Muscle of arm (tissue), 12 donors: ENCODE data around the gene PAK5. TPM values are rescaled to one million over a fixed set of nuclear protein-coding genes. Genes with fewer than 3 reads are reported as not detected.

Experiments used
- DNase-seq: peaks from one replicate; pipeline ENCODE4 v3.0.0-alpha.2; 2013
- polyA plus RNA-seq, 12 donors: library from polyadenylated mRNA; unstranded; fragments of 120-200 nt; gene quantifications; one replicate each; pipeline ENCODE4 v1.2.1, GENCODE V29; 2013; ENCODE audit not compliant: insufficient read length in 12 of 12

Gene PAK5
- polyA plus RNA-seq, 12 donors, result 0.05 to 0.25 (median 0.17) TPM; not detected in 2

DNA sequence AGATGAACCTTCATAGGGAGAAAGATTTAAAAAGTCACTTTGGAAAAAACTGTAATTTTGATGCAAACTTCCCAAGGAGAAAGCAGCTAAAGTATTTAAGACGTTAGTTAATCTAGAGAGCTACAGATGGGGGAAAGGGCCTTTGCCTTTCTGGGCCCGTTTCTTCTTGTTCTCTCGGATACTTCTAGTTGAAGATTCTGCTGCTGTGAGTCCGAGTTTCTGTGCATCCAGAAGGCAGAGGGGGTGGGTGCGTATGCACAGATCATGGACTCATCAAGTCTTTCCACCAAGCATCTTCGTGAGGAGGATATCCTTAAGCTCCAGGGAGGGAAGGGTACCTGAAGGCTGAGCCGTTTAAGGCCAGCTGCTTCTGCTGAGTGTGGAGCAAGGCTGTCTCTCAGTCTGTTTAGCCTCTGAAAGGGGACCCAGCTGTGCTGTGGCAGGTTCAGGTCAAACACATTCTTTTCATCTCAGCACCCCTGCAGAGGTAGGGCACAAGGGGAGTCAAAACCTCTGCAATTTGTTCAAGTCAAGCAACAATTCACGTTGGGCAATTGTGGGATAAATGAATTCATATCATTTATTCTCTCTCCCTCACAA, 320.2 kb downstream of the PAK5 start:
- no peak for DNase-seq

DNA sequence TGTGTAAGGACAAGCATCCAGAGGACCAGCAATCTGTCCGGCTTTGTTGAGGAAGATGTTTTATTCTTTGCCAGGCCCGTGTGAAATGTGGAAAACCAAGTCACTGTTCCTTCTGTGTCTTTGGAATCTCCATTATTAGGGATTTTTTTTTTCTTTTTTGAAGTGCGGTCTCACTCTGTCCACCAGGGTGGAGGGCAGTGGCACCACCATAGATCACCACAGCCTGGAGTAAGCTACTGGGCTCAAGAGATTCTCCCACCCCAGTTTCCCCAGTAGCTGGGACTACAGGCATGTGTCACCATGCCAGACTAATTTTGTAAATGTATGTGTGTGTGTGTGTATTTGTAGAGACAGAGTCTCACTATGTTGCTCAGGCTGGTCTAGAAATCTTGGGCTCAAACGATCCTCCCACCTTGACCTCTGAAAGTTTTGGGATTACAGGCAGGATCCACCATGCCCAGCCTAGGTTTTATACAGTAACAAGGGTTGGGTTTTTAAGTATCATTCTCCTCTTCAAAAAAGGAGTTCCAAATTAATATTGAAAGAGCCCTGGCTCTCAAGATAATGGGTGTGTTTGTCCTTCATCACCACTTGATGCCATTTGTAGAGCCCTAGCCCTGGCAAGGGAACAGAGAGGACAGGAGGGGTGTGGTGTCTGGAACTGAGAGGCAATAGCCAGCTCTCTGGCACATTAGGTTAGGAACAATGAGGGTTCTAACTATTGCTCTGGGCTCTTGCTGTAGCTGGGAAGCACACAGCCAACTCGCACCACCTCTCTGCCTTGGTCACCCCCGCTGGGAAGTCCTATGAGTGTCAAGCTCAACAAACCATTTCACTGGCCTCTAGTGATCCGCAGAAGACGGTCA, 321.3 kb downstream of the PAK5 start:
- DNase-seq, result no peak

DNA sequence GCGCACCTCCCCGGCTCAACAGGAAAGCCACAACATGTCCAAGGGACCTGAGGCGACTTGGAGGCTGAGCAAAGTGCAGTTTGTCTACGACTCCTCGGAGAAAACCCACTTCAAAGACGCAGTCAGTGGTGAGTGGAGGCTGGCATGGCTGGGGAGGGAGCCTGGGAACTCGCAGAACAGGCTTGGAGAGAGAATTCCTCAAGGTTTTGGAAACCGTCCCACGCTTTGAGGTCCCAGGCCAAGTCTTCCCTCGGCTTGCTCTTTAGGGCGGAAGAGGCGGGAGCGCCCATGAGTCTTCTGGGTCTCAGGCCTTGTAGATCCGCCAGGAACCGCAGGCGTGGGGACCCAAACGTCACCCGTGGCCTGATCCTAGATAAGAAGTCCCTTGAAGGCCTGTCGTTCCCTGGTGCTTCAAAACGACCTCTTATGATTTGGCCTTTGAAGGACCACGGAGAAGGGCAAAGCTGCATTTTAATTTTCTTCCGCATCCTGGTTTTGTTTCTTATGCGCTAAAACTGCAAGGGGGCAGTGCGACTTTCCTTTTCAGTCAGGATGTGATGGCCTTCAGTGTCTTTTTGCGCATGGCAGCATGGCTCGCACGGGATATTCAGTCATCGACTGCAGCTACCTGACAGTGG, 322.5 kb downstream of the PAK5 start:
- no peak for DNase-seq

DNA sequence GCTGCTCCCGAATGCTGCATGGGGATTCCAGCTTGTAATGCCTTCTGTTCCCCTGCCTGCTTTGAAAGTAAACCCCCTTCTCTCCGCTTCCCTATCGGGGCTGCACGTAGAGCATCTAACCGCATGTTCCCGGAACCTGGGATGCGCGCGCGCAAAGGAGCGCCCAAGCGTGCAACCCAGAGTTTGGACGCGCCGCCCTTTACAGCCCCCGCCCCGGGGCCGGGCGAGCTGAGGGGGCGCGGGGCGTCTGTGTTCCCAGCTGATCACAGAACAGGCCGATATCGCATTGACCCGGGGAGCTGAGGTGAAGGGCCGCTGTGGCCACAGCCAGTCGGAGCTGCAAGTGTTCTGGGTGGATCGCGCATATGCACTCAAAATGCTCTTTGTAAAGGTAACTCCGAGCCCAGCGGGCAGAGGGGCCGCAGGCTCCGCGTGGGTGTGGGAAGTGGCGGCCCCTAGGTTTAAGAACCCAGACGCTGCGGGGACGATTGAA, 323.1 kb downstream of the PAK5 start:
- DNase-seq, result no peak

DNA sequence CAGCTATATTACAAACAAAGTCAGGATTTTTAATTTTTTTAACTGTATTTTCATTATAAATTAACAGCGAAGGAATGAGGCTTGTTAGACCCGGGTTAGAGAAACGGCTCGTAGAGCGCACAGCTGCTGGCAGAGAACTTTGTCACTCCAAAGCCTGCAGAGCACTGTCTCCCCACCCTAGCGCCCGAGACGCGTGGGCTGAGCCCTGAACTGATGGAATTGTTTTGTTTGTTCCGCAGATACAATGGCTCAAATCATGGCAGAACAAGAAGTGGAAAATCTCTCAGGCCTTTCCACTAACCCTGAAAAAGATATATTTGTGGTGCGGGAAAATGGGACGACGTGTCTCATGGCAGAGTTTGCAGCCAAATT, 323.7 kb downstream of the PAK5 start:
- DNase-seq, result no peak

DNA sequence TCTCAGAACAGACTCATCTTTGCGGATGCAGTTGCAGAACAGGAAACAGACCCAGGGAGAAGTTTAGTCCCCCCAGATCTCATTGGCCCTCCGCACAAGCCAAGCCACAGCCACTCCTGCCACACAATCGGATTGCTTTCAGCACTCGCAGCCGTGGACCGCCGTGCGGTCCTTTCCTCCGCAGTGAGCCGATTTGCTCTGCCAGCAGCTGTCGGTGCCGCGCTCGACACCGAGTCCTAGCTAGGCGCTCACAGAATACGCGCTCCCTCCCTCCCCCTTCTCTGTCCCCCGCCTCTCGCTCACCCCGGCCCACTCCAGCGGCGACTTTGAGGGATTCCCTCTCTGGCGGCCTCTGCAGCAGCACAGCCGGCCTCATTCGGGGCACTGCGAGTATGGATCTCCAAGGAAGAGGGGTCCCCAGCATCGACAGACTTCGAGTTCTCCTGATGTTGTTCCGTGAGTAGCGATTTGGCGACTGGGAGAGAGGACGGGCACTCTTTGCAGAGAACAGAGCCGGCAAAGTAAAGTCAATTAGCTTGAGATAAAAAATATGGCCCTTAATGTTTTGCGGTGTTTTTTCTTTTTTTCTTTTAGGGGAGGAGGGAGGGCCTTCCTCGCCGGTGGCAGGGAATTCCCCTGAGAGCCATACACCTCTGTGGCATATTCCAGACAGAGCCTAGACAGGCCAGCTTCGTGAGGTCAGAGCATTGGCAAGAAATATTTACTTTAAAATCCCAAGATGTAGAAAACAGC, 324.2 kb downstream of the PAK5 start, which contains the start of gene LAMP5:
LAMP5 (plus strand) TSS at position 130 of the 753 bp plus-strand sequence; CDS start at position 393, 263 bp downstream.
- peak; percentile 26 for DNase-seq

DNA sequence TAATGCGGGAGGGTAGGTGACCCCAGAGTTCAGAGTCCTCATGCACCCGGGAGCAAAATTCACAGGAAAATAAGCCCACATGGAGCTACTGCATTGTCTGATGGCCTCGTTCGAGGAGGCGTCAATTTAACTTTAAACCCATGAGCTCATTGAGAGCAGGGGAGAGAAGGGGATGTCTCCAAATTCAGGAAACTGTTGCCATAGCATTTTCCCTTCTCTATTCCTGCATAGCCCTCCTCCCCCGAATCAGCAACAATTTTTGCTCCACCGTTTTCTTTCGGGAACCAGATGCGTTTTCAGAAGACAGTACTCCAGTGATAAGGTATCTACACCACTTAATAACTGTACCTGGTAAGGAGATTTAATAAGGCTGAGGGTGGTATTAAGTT, 324.8 kb downstream of the PAK5 start:
- DNase-seq, result no peak

DNA sequence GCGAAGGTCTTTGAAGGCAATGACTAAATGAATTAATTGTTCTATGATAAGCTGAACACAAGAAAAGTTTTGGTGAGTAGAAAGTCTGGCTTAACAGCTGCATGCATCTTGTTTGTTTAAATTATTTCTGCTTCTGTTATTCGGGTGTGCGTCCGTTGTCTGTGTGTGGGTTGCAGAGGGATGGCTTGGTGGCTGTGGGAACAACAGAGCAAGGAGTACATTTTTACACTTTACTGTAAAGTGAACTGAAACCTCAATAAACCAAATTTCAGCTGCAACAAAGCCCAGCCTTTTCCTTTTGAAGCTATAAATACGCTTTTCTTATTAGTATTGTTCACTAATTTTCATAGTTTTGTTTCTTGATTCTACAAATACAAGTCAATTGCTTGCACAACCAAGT, 328.0 kb downstream of the PAK5 start:
- no peak for DNase-seq

DNA sequence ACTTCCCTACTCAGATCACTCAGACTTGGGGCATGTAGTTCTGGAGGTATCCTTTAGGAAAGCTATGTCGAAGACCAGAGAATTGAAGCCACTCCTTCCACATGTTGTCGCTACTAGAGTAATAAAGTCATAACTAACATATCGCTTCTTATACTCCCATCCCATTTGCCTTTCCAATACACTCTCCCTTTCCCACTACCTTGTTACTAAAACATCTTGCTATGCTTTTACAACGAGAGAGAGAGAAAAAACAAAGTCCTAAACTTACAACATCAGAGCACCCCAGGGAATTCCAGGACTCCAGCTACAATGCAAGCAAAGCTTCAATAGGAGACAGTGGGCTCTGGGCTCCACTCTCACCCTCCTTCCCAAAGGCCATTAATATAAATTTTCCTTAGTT, 329.6 kb downstream of the PAK5 start:
- DNase-seq, result no peak

DNA sequence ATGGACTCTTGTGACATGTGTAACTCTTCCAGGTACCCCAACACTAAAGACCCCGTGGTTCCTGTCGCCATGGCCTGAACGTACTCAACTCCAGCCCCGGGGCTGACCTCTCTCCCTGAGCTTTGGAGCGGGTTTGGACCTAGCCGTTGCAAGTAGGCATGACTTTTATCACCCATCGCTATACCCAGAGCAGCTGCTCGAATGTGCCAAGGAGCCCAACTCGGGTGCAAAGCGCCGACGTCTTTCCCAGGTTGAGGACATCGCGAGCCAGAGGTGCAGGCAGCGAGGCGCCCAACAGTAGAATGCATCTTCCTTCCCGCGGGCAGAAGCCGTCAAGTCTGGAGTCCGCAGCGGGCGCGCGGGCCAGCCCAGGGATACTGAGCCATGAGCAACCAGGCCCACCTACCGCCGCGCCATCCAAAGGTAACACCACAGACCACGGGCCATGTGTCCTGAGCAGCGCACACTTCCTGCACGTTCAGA, 330.1 kb downstream of the PAK5 start:
- DNase-seq, result no peak

DNA sequence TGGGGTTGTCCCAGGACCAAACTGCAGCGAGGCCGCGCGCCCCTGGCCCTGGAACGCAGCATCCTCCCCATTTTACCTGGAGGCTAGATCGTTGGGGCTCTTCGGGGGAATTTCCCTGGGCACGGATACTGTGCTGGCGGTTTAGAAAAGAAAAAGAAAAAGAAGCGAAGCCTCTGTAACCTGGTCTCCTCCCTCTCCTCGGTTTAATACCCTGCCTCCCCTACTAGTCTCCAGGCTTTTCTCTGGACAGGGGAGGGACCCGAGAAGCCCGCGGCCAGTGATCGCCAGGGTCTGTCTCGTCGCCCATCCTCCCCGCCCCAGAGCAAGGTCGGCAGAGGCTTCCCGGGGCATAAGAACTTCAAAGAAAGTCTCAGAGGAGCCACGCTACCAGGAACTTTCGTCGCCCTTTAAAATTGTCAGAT, 330.6 kb downstream of the PAK5 start:
- DNase-seq, result no peak

DNA sequence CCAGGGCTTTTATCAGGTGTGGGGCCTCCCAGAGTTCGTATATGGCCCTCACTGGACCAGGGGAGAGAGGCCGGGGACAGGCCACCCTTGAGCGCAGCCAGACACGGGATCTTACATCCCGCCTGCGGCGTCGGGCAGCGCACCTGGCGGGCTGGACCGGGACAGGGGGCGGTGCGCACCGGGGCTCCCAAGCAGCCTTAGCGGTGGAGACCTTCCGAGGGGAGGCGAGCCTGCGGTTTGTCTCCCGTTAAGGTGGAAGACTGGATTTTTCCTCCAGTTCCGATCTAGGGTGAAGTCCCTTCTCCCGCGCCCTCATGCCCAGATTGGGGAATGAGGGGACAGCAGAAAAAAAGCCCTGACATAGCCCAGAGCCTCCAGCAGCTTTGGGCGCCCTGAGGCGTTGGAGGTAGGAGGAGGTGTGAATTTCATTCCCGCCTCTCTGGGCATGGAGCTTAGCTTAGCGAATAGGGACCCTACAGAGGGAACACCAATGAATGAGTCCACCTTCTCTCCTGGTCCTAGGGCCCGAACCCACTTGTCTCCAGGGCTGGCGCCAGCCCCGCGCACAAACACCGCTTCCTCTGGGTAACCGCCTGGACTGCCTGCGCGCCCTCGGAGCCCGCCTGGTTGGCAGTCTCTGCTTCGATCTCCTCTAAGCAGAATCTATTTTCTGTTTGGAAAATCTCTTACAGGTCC, 331.2 kb downstream of the PAK5 start:
- DNase-seq, result no peak

DNA sequence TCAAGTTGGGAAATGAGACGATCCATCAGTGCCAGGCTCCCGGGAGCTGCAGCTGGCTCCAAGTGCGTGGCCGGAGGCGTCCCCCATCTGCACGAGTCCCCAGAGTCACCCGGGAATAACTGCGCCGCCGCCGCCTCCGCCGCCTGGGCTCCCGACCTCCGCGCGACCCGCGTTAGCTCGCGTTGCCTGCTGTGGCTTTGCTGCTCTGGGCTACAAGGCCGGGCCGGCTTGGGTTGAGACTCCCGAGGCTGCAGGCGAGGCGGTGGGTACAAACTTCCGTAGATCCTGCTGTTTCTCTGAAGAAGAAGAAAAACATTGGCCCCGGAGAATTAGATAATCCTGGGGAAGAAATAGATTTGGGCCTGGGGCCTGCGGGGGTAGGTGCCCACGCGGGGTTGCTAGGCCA, 331.9 kb downstream of the PAK5 start:
- DNase-seq, result no peak

DNA sequence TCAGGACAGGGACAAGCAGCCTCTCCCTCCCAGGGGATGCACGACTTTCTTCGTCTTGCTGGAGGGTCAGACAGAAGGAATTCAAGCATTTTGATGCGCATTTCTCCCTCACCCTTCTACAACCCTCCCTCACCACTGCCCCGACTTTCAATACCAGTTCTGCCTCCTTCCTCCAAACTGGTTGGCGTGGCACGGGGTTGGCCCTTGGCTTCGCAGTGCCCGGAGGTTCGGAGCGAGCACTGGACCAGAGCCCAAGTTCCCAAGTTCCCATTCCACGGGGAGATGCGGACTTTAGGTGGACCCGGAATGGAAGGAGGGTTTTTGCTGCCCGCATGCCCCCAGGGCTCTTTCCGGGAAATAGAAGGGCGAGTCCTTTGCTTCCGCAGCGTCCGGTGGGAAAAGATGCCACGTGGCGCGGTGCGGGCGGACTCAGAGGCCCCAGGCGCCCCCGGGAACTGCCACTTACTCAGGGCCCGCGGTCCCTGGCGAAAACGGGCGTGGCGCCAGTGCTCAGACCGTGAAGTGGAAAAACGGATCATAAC, 332.5 kb downstream of the PAK5 start:
- DNase-seq, result no peak

DNA sequence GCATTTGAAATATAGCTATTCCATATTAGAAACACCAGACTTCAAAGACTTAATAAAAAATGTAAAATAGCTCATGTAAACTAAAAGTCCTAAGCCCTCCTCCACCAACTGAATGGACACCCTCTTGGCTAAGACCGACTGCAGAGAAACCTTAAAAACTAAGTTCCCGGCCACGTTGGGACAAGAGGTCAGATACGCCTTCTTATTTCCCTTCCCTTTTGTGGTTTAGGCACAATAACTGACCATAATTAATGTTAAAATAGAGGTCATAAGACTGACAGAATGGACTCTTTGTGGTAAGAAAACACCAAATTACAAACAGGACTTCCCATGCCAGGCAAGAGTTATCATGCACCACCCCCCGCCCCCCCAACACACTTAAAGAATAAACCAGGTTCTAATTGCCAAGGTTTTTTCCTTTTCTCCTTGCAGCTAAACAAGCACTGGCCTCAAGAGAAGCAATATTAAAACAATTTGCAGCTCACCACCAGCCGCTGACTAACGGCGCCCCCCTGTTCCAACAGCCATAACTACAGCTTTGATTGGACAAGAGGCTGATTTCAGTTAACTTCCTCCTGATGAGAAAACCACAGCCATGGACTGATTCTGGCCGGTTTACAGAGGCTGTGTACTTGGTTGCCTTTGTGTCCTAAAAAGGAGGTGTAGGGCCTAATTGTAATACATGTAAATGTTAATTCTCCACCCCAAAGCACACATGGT, 335.2 kb downstream of the PAK5 start:
- no peak for DNase-seq

DNA sequence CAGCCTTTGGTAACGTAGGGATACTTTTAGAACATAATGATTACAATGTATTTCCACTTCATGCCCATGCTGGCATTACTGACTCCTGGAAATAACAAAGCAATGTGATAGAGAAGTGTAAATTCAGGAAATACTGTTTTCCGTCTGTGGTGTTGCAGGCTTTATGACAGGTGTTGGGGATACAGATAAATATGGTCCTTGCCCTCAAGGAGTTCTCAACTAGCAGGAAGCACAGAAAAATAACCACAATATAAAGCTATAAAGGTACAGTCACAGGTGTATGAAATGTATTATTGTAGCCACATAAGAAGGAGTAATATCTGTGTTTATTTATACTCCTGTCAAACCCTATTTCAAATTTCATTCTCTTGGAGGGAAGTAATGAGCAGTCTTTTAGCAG, 337.4 kb downstream of the PAK5 start:
- DNase-seq, result no peak

DNA sequence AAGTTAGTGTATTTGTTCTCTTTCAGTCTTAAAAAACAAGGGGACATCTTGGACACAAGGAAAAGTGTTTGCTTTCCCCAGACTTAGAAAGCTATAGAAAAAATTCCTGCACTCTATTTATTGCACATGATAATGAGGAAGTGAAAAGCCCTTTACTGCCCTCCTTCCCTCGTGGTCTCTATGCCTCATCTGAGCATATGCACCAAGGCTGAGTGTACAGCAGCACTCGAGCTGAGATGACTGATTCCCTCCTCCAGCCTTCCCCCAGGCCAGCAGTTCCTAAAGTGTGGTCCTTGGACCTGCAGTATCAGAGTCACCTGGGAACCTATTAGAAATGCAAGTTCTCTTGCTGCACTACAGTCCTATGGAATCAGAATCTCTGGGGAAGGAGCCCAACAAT, 338.8 kb downstream of the PAK5 start:
- DNase-seq, result no peak

DNA sequence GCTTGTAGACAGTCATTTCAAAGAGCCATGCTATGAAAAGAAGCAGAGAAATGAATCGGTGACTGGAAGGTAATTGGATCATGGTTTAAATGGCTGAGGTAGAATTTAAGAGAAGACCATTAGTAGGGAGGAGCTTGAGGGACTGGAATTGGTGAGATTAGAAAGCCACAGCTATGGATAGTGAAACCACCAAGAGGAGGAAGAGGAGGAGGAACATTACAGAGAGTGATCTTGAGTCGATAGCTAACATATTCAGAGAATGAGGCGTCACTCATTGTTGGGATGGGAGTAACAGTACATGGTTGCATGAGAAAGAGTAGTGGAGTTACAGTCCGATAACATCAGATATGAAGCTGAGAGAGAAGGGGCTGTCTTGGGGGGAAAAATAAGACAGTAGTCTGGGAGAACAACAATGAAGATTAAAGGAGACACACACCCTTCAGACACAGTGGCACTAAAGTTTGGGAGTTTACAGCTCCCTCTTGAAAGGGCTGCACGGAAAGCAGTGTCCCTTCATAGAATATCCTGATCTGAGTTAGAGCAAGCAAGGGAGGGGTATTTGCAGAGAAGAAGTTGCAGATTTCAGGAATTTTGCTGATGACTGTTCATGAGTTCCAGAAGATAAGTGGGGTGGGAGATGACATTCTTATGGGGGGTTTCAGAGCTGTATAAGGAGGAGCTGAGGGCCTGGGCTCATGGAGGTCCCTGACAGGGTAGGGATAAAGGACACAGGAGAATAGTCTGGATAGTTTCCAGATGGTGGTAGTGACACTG, 339.6 kb downstream of the PAK5 start:
- no peak for DNase-seq

DNA sequence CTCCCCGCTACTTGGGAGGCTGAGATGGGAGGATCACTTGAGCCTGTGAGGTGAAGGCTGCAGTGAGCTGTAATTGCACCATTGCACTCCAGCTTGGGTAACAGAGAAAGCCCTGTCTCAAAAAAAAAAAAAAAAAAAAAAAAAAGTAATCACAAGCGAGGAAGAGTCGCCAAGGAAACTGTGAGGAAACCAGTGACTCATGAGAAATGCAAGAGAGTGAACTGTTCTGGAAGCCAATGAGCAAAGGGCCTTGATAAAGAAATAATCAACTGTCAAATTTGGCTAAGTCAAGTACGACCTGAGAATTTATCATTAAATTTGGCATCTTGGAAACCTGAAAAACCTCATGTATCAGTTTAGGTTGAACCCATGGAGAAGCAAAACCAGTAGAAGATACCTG, 340.6 kb downstream of the PAK5 start:
- DNase-seq, result no peak
